Subcutaneous abdominal adipose tissue (tissue), 5 donors: ENCODE measurements around the gene TAX1BP3.

ENCODE experiments used
- H3K27ac ChIP-seq: one replicate; pipeline ENCODE4 v1.7.0; 2013; ENCODE audit warnings: low read depth, mild to moderate bottlenecking, inconsistent platforms, low read length, moderate library complexity
- H3K27me3 ChIP-seq, 5 donors: one replicate each; pipeline ENCODE4 v1.7.0; 2013; ENCODE audit warnings: low read length in 5 of 5, inconsistent platforms in 1 of 5; ENCODE audit not compliant: control insufficient read depth in 5 of 5, insufficient read depth in 4 of 5
- H3K36me3 ChIP-seq, 5 donors: one replicate each; pipeline ENCODE4 v1.7.0; 2013; ENCODE audit warnings: low read length in 5 of 5; ENCODE audit not compliant: control insufficient read depth in 5 of 5, insufficient read depth in 5 of 5
- H3K4me1 ChIP-seq, 5 donors: one replicate each; pipeline ENCODE4 v1.7.0; 2013; ENCODE audit warnings: low read length in 5 of 5, mild to moderate bottlenecking in 3 of 5, moderate library complexity in 1 of 5; ENCODE audit not compliant: control insufficient read depth in 5 of 5, insufficient read depth in 5 of 5
- H3K4me3 ChIP-seq, 5 donors: one replicate each; pipeline ENCODE4 v1.7.0; 2013; ENCODE audit warnings: low read length in 5 of 5, low read depth in 1 of 5
- H3K9ac ChIP-seq, 5 donors: one replicate each; pipeline ENCODE4 v1.7.0; 2013; ENCODE audit warnings: low read length in 5 of 5, mild to moderate bottlenecking in 4 of 5, moderate library complexity in 3 of 5
- H3K9me3 ChIP-seq, 5 donors: one replicate each; pipeline ENCODE4 v1.7.0; 2013; ENCODE audit warnings: low read length in 5 of 5; ENCODE audit not compliant: control insufficient read depth in 5 of 5
- donor health status: healthy.
- donor health status: healthy.
- donor health status: healthy.
- donor health status: healthy.
- donor health status: healthy.

Gene TAX1BP3

GRCh38 chr17:3689262-3690093, 21.1 kb upstream of the TAX1BP3 start:
- Histone ChIP-seq H3K36me3 (no peaks in the 10 kb centered on the region), H3K27me3 (peaks cover 8 to 46% (median 30%) of the 10 kb centered on the region in 5 donors), H3K27ac (no peak overlapping the region), H3K4me3 (no peak overlapping the region), H3K9me3 (no peaks in the 10 kb centered on the region), H3K4me1 (no peaks in the 10 kb centered on the region), H3K9ac (no peak overlapping the region)

GRCh38 chr17:3688852-3689261, 20.5 kb upstream of the TAX1BP3 start:
- H3K9ac ChIP-seq = no peak overlapping the region
- H3K27me3 ChIP-seq = peaks cover 7 to 48% (median 35%) of the 10 kb centered on the region in 5 donors
- no peaks in the 10 kb centered on the region for H3K36me3 ChIP-seq
- no peaks in the 10 kb centered on the region for H3K4me1 ChIP-seq
- no peaks in the 10 kb centered on the region for H3K9me3 ChIP-seq
- no peak overlapping the region for H3K4me3 ChIP-seq
- H3K27ac ChIP-seq = no peak overlapping the region

GRCh38 chr17:3688027-3688553, 19.7 kb upstream of the TAX1BP3 start:
- H3K4me3 ChIP-seq = no peak overlapping the region
- no peaks in the 10 kb centered on the region for H3K9me3 ChIP-seq
- H3K9ac ChIP-seq = no peak overlapping the region
- no peaks in the 10 kb centered on the region for H3K4me1 ChIP-seq
- no peak overlapping the region for H3K27ac ChIP-seq
- peaks cover 9 to 50% (median 39%) of the 10 kb centered on the region in 5 donors for H3K27me3 ChIP-seq
- H3K36me3 ChIP-seq = no peaks in the 10 kb centered on the region

DNA sequence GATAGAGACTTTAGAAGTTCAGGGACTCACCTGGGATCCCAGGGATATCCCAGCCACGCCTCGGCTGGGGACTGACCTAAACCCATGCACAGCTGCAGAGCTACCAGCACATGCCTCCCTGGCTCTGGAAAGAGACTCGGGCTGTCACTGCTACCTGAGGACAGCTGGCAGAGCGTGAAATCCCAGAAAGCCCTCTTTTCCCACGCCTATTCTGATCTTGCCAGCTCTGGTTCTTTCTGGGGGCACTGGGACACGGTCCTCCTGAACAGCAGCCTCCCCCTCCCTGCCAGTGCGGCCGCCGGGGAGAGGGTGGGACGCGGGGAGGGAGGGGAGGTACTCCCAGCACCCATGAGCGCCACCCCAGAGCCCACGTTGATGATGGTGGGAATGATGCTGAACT, 16.8 kb upstream of the TAX1BP3 start:
- Histone ChIP-seq H3K27me3 (peaks cover 9 to 44% (median 31%) of the 10 kb centered on the region in 5 donors), H3K4me1 (no peaks in the 10 kb centered on the region), H3K9ac (no peak overlapping the region), H3K4me3 (no peak overlapping the region), H3K9me3 (no peaks in the 10 kb centered on the region), H3K36me3 (no peaks in the 10 kb centered on the region), H3K27ac (no peak overlapping the region)

- Histone ChIP-seq H3K9me3 (no peaks in the 10 kb centered on the region), H3K27me3 (peaks cover 11 to 41% (median 24%) of the 10 kb centered on the region in 5 donors), H3K4me1 (no peaks in the 10 kb centered on the region), H3K4me3 (no peak overlapping the region), H3K9ac (no peak overlapping the region), H3K27ac (no peak overlapping the region), H3K36me3 (no peaks in the 10 kb centered on the region)
Observed at GRCh38 chr17:3683054-3683511, 14.7 kb upstream of the TAX1BP3 start.

- no peak overlapping the region for H3K27ac ChIP-seq
- H3K4me1 ChIP-seq = no peaks in the 10 kb centered on the region
- H3K27me3 ChIP-seq = peaks cover 11 to 45% (median 28%) of the 10 kb centered on the region in 5 donors
- H3K9ac ChIP-seq = no peak overlapping the region
- no peaks in the 10 kb centered on the region for H3K36me3 ChIP-seq
- no peaks in the 10 kb centered on the region for H3K9me3 ChIP-seq
- H3K4me3 ChIP-seq = no peak overlapping the region
Observed at GRCh38 chr17:3682033-3682432, 13.7 kb upstream of the TAX1BP3 start.

DNA sequence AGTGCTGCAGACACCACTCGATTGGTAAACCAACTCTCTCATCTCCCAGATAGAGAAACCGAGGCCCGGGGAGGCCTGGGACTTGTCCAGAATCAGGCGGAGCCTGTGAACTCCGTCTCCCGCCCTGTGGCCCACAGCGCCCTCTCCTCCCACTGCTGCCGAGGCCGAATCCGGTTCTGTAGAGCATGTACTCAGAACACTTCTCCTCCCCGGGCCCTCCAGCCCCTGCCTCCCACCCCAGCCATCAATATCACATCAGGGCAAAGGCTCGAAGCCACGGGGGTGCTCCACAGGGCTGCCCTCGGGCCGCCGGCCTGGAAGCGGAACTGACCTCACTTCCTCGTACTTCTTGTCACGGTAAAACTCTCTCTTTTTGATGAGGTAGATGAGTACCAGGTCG, 13.2 kb upstream of the TAX1BP3 start:
- Histone ChIP-seq H3K9ac (no peak overlapping the region), H3K4me3 (no peak overlapping the region), H3K36me3 (no peaks in the 10 kb centered on the region), H3K27me3 (peaks cover 11 to 45% (median 29%) of the 10 kb centered on the region in 5 donors), H3K9me3 (no peaks in the 10 kb centered on the region), H3K27ac (no peak overlapping the region), H3K4me1 (no peaks in the 10 kb centered on the region)

- H3K4me3 ChIP-seq = no peak overlapping the region
- H3K27me3 ChIP-seq = peaks cover 11 to 45% (median 29%) of the 10 kb centered on the region in 5 donors
- no peaks in the 10 kb centered on the region for H3K9me3 ChIP-seq
- H3K36me3 ChIP-seq = no peaks in the 10 kb centered on the region
- no peak overlapping the region for H3K9ac ChIP-seq
- H3K27ac ChIP-seq = no peak overlapping the region
- H3K4me1 ChIP-seq = no peaks in the 10 kb centered on the region
Observed at GRCh38 chr17:3681057-3681456, 12.7 kb upstream of the TAX1BP3 start.

- Histone ChIP-seq H3K27me3 (peaks cover 5 to 40% (median 24%) of the 10 kb centered on the region in 5 donors), H3K27ac (no peak overlapping the region), H3K4me1 (no peaks in the 10 kb centered on the region), H3K9me3 (no peaks in the 10 kb centered on the region), H3K36me3 (no peaks in the 10 kb centered on the region), H3K9ac (no peak overlapping the region), H3K4me3 (no peak overlapping the region)
Observed at GRCh38 chr17:3679531-3680126, 11.3 kb upstream of the TAX1BP3 start.
